NT2/D1 (cell line): Measurements from ENCODE around the gene SESTD1.

Source experiments
- SUZ12 ChIP-seq: IDR thresholded peaks from 2 replicates; pipeline ENCODE4 v1.6.1; 2011; ENCODE audit not compliant: insufficient read length, insufficient read depth; ENCODE audit errors: extremely low read depth
- YY1 ChIP-seq: IDR thresholded peaks from 2 replicates; pipeline ENCODE4 v1.6.1; 2011; ENCODE audit not compliant: insufficient read length, insufficient read depth

DNA sequence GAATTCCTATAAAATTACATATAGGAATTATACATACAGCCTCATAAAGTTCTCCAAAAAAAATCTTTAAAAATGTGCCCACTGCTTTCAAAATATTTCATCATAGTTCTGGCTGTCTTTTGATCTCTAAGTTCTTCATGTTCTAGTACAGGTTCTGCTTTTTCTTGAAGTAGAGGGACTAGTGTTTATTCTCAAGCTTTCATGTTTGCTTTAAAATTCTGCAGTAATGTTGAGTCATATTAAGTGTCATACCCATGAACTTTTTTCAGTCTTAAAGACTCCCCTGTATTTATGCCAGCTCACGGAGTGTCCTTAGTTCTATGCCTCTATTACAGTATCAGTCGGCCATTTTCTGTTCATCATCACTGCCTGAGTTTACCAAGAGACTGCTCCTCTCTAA lies 159.9 kb downstream of the SESTD1 start:
- TF ChIP-seq SUZ12 (no peak), YY1 (no peak)
